ENCODE data around the gene HOXB2. TPM values are rescaled to one million over a fixed set of nuclear protein-coding genes. Genes with fewer than 3 reads are reported as not detected.

The HOXB2 gene
- polyA plus RNA-seq, 1 donor from 2014 or later: not detected

DNA sequence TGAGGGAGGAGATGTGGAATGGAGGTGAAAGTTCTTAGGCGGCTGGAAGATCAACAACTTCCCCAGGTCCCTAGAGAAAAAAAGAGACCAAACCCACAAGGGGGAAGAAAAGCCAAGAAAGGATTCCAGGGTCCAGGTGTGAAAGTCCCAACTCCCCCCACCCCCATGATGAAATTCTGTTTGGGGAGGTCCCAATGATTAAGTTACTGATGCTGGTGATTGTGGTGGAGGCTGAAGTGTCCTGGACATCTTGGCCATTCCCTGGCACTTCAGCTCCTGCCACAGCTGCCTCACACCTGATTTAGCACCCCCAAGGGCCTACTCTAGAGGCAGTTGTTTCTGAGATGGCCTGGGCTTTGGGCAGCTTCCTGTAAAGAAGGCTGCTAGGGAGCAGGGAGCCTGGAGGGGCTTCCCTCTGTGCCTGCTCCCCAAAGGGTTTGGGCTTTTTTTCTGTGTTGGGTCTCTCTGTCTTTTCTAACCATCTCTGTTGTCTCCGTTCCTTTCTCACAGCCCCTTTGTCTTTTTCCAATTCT, 20.2 kb upstream of the HOXB2 start:
- Histone ChIP-seq H3K4me2 (ENCODE audit: low read length) (no peak overlapping the region), H3K27me3 (ENCODE audit: insufficient read depth, low read depth, low read length) (peaks cover 99% of the 10 kb centered on the region), H3K27ac (ENCODE audit: low read length) (no peak overlapping the region), H3F3A (ENCODE audit: insufficient read depth, low read length, poor library complexity, severe bottlenecking) (no peaks in the 10 kb centered on the region), H3K4me3 (ENCODE audit: low read length) (no peak overlapping the region), H3K79me2 (replicated peaks; ENCODE audit: insufficient read depth, low read length) (no peaks in the 10 kb centered on the region), H3K36me3 (ENCODE audit: insufficient read depth, low read length) (no peaks in the 10 kb centered on the region), H3K9me3 (ENCODE audit: low read length) (no peaks in the 10 kb centered on the region), H2AFZ (ENCODE audit: low read depth, low read length) (no peak overlapping the region), H3K9ac (ENCODE audit: low read length) (no peak overlapping the region), H4K20me1 (ENCODE audit: insufficient read depth) (no peaks in the 10 kb centered on the region), H3K9me2 (ENCODE audit: insufficient read depth, low read length) (no peaks in the 10 kb centered on the region)
- TF ChIP-seq RAD21 (conservative IDR thresholded peaks at IDR 0.05): no peak
- no peak for TF ChIP-seq EZH2 (IDR thresholded peaks at IDR 0.05; ENCODE audit: borderline replicate concordance, insufficient read depth, low read length, poor library complexity, severe bottlenecking)
- TF ChIP-seq SMC3 (conservative IDR thresholded peaks at IDR 0.05; ENCODE audit: poor library complexity): no peak
- TF ChIP-seq, protein P1, sequence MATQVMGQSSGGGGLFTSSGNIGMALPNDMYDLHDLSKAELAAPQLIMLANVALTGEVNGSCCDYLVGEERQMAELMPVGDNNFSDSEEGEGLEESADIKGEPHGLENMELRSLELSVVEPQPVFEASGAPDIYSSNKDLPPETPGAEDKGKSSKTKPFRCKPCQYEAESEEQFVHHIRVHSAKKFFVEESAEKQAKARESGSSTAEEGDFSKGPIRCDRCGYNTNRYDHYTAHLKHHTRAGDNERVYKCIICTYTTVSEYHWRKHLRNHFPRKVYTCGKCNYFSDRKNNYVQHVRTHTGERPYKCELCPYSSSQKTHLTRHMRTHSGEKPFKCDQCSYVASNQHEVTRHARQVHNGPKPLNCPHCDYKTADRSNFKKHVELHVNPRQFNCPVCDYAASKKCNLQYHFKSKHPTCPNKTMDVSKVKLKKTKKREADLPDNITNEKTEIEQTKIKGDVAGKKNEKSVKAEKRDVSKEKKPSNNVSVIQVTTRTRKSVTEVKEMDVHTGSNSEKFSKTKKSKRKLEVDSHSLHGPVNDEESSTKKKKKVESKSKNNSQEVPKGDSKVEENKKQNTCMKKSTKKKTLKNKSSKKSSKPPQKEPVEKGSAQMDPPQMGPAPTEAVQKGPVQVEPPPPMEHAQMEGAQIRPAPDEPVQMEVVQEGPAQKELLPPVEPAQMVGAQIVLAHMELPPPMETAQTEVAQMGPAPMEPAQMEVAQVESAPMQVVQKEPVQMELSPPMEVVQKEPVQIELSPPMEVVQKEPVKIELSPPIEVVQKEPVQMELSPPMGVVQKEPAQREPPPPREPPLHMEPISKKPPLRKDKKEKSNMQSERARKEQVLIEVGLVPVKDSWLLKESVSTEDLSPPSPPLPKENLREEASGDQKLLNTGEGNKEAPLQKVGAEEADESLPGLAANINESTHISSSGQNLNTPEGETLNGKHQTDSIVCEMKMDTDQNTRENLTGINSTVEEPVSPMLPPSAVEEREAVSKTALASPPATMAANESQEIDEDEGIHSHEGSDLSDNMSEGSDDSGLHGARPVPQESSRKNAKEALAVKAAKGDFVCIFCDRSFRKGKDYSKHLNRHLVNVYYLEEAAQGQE (IDR thresholded peaks at IDR 0.05; ENCODE audit: borderline replicate concordance): no peak
- TF ChIP-seq POLR2AphosphoS5 (IDR thresholded peaks at IDR 0.05): no peak
- TF ChIP-seq EP300 (conservative IDR thresholded peaks at IDR 0.05; ENCODE audit: poor library complexity, severe bottlenecking): no peak
- TF ChIP-seq TAF1 (IDR thresholded peaks at IDR 0.05; ENCODE audit: low read depth): no peak
- TF ChIP-seq MXI1 (conservative IDR thresholded peaks at IDR 0.05; ENCODE audit: poor library complexity, severe bottlenecking): no peak
- TF ChIP-seq, protein P2, sequence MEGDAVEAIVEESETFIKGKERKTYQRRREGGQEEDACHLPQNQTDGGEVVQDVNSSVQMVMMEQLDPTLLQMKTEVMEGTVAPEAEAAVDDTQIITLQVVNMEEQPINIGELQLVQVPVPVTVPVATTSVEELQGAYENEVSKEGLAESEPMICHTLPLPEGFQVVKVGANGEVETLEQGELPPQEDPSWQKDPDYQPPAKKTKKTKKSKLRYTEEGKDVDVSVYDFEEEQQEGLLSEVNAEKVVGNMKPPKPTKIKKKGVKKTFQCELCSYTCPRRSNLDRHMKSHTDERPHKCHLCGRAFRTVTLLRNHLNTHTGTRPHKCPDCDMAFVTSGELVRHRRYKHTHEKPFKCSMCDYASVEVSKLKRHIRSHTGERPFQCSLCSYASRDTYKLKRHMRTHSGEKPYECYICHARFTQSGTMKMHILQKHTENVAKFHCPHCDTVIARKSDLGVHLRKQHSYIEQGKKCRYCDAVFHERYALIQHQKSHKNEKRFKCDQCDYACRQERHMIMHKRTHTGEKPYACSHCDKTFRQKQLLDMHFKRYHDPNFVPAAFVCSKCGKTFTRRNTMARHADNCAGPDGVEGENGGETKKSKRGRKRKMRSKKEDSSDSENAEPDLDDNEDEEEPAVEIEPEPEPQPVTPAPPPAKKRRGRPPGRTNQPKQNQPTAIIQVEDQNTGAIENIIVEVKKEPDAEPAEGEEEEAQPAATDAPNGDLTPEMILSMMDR (IDR thresholded peaks at IDR 0.05; ENCODE audit: poor library complexity, severe bottlenecking): no peak

DNA sequence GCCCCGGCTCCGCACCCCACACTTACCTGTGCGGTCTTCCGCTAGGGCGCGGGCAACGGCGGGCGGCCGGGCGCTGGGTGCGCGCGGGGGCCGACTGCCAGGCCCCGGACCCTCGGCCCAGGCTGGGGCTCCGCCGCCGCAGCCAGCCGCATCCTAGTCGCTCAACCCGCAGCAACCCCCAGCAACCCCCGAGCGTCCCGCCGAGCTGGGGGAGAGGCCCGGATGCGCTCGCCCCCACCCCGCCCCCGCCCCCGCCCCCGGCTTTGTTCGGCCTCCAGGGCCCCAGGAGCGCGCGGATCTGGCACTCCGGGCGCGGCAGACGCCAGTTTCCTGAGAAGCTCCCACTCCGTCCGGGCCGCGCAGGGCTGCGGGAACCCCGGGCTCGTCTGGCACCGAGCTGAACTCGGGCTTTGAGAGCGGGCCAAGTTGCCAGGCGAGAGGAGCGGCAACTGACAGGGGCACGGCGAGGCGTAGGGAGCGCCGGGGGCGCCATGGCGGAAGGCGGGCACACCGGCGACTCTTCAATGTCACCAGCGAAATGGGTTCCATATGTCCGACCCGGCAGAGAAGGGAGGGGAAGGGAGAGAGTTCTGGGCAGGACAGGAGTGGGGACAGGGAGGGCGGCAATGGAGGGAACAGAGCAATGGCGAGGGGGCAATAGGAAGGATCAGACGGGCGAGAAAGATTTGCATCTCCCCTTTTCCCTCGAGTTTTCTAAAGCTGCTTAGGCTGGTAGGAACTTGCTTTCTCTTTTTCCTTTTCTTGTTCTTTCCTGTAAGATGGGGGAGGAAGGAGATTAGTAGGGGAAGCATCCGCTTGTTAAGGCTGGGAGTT, 19.5 kb upstream of the HOXB2 start:
- H2AFZ ChIP-seq (ENCODE audit: low read depth, low read length): no peak overlapping the region
- no peak overlapping the region for H3K4me2 ChIP-seq (ENCODE audit: low read length)
- no peak for TF ChIP-seq RAD21 (conservative IDR thresholded peaks at IDR 0.05)
- TF ChIP-seq EZH2 (IDR thresholded peaks at IDR 0.05; ENCODE audit: borderline replicate concordance, insufficient read depth, low read length, poor library complexity, severe bottlenecking): peak; percentile 88
- no peak overlapping the region for H3K9ac ChIP-seq (ENCODE audit: low read length)
- no peak overlapping the region for H3K27ac ChIP-seq (ENCODE audit: low read length)
- H3K9me2 ChIP-seq (ENCODE audit: insufficient read depth, low read length): no peaks in the 10 kb centered on the region
- no peaks in the 10 kb centered on the region for H3K9me3 ChIP-seq (ENCODE audit: low read length)
- no peaks in the 10 kb centered on the region for H4K20me1 ChIP-seq (ENCODE audit: insufficient read depth)
- H3K4me3 ChIP-seq (ENCODE audit: low read length): no peak overlapping the region
- no peaks in the 10 kb centered on the region for H3K79me2 ChIP-seq (replicated peaks; ENCODE audit: insufficient read depth, low read length)
- H3K27me3 ChIP-seq (ENCODE audit: insufficient read depth, low read depth, low read length): peaks cover 99% of the 10 kb centered on the region
- H3K36me3 ChIP-seq (ENCODE audit: insufficient read depth, low read length): no peaks in the 10 kb centered on the region
- H3F3A ChIP-seq (ENCODE audit: insufficient read depth, low read length, poor library complexity, severe bottlenecking): no peaks in the 10 kb centered on the region
